ENCODE results near the gene ATP9B. TPM values are rescaled to one million over a fixed set of nuclear protein-coding genes. Genes with fewer than 3 reads are reported as not detected.

Gene ATP9B
- total and polyA plus RNA-seq, 9 donors: 19.9 to 72.1 (median 43.2) TPM

DNA sequence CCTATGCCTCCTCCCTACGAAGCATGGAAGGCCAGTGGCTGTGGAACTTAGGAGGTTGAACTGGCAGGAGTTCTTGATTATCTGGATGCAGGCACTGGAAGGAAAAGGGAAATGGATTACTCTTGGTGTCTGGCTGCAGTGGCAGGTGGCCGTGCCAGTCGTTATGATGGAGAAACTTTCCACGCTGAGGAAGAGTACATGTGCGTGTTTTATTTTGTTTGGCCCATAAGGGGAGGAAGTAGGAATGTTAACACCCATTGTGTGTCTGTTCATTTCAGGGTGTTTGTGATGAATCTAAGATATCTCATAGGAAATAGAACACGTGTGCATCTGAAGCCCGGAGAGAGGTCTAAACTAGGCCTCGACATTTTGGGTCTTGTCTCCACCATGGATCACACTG lies 203.7 kb downstream of the ATP9B start:
- no peaks in the 10 kb centered on the region for H3K27me3 ChIP-seq
- H3K27ac ChIP-seq: no peak overlapping the region
- H3K9me3 ChIP-seq: no peaks in the 10 kb centered on the region
- WGBS, 3 donors: 90 to 92% (median 91%) methylated on average over 8 of the region's 8 CpGs
- intact Hi-C loops (cut with DNase I): no loop called here
- no peaks in the 10 kb centered on the region for H3K36me3 ChIP-seq
- no peaks in the 10 kb centered on the region for H3K4me1 ChIP-seq (ENCODE audit: insufficient read depth)
- H3K4me3 ChIP-seq: no peak overlapping the region
- DNase-seq: no peak
- TF ChIP-seq EP300 (IDR thresholded peaks at IDR 0.05): no peak
- TF ChIP-seq, protein P1, sequence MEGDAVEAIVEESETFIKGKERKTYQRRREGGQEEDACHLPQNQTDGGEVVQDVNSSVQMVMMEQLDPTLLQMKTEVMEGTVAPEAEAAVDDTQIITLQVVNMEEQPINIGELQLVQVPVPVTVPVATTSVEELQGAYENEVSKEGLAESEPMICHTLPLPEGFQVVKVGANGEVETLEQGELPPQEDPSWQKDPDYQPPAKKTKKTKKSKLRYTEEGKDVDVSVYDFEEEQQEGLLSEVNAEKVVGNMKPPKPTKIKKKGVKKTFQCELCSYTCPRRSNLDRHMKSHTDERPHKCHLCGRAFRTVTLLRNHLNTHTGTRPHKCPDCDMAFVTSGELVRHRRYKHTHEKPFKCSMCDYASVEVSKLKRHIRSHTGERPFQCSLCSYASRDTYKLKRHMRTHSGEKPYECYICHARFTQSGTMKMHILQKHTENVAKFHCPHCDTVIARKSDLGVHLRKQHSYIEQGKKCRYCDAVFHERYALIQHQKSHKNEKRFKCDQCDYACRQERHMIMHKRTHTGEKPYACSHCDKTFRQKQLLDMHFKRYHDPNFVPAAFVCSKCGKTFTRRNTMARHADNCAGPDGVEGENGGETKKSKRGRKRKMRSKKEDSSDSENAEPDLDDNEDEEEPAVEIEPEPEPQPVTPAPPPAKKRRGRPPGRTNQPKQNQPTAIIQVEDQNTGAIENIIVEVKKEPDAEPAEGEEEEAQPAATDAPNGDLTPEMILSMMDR (IDR thresholded peaks at IDR 0.05): no peak
- TF ChIP-seq POLR2A (IDR thresholded peaks at IDR 0.05): no peak

DNA sequence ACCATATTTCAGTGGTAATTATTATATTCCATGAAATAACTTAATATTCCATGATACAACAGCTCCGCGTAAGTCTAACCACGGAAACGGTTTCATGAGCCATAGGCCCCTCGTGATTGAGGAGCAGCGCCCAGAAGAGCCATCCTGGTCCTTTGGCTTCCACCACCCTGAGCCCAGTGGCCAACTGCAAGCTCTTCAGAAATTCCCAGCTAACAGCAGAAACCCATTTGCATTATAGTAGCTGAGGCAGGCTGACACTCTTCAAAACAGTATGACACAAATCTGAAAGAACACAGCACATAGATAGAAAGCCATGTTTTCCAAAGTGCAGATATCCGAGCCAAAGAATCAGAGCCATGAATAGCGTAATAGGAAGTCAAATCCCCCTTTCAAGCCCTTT lies 205.6 kb downstream of the ATP9B start:
- TF ChIP-seq POLR2A (IDR thresholded peaks at IDR 0.05): no peak
- TF ChIP-seq, protein P1 (IDR thresholded peaks at IDR 0.05): no peak
- TF ChIP-seq EP300 (IDR thresholded peaks at IDR 0.05): no peak
- no peaks in the 10 kb centered on the region for H3K27me3 ChIP-seq
- H3K4me3 ChIP-seq: no peak overlapping the region
- no peaks in the 10 kb centered on the region for H3K36me3 ChIP-seq
- WGBS, 3 donors: 90 to 93% (median 92%) methylated on average over 8 of the region's 8 CpGs
- DNase-seq: no peak
- intact Hi-C loops (cut with DNase I): no loop called here
- H3K4me1 ChIP-seq (ENCODE audit: insufficient read depth): no peaks in the 10 kb centered on the region
- no peaks in the 10 kb centered on the region for H3K9me3 ChIP-seq
- H3K27ac ChIP-seq: no peak overlapping the region

DNA sequence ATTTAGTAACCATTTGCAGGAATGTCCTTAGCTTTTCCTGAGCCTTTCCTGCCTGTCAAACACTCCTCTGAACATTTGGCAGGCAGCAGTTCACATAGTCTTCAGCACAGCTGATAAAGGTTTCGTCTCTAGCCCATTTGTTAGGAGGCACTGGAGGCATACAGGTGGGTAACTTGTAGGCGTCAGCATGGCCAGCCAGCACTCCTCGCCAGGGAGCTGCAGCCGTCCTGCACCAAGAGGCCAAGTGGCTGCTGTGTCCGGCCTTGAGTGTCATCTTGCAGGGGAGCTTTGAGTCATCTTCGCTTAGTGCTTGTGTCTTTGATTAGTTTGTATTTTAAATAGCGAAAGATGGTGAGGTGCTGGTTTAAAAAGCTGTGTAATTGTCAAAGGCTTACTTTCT lies 206.3 kb downstream of the ATP9B start:
- Histone ChIP-seq H3K27me3 (no peaks in the 10 kb centered on the region), H3K27ac (no peak overlapping the region), H3K36me3 (no peaks in the 10 kb centered on the region), H3K9me3 (no peaks in the 10 kb centered on the region), H3K4me3 (no peak overlapping the region), H3K4me1 (ENCODE audit: insufficient read depth) (no peaks in the 10 kb centered on the region)
- no peak for TF ChIP-seq EP300 (IDR thresholded peaks at IDR 0.05)
- TF ChIP-seq, protein P1 (IDR thresholded peaks at IDR 0.05): no peak
- no peak for TF ChIP-seq POLR2A (IDR thresholded peaks at IDR 0.05)
- intact Hi-C loops (cut with DNase I): no loop called here
- DNase-seq: no peak
- WGBS, 3 donors: 82 to 93% (median 89%) methylated on average over 7 of the region's 7 CpGs

DNA sequence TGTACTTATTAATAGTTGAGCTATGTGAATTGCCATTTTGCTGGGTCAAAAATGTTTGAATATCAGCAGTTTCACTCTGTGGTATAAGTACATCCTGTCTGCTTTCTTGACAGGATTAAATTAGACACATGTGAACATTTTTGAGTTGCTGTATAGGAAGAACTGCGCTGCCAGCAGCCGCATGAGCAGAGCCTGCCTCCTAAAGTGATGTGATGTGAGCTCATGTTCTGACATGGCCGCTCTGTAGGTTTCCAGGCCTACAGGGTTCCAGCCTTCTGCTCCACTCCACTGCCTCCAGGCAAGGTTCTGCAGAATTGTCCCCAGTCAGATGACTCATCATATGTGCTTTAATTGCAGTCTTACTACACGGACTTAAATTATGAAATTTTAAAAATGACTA lies 206.8 kb downstream of the ATP9B start:
- no peak overlapping the region for H3K4me3 ChIP-seq
- intact Hi-C loops (cut with DNase I): no loop called here
- no peak for DNase-seq
- no peak overlapping the region for H3K27ac ChIP-seq
- no peaks in the 10 kb centered on the region for H3K36me3 ChIP-seq
- no peaks in the 10 kb centered on the region for H3K4me1 ChIP-seq (ENCODE audit: insufficient read depth)
- TF ChIP-seq, protein P1 (IDR thresholded peaks at IDR 0.05): no peak
- TF ChIP-seq POLR2A (IDR thresholded peaks at IDR 0.05): no peak
- TF ChIP-seq EP300 (IDR thresholded peaks at IDR 0.05): no peak
- no peaks in the 10 kb centered on the region for H3K27me3 ChIP-seq
- WGBS, 3 donors: 89 to 93% (median 93%) methylated on average over 4 of the region's 4 CpGs
- H3K9me3 ChIP-seq: no peaks in the 10 kb centered on the region

DNA sequence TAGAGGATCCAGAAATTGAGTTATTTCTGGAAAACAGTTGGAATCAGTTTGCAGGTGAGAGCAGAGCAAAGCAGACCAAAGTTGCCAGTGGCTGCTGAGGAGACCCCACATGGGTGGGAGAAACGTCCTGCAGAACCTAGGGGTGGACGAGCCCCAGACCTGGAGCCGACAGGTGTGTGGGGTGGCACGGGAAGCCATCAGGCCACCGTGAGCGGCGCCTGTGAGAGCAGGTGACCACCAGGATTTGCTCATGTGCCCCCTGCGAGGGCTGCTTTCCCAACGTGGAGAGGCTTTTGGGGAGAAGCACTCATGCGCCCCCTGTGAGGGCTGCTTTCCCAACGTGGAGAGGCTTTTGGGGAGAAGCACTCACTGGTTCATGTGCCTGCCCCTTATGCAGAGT lies 209.7 kb downstream of the ATP9B start:
- no peak for DNase-seq
- 86 to 88% (median 87%) methylated on average over 11 of the region's 11 CpGs for WGBS, 3 donors
- TF ChIP-seq EP300 (IDR thresholded peaks at IDR 0.05) (no peak), POLR2A (IDR thresholded peaks at IDR 0.05) (no peak)
- TF ChIP-seq, protein P1 (IDR thresholded peaks at IDR 0.05): no peak
- Histone ChIP-seq H3K4me1 (ENCODE audit: insufficient read depth) (no peaks in the 10 kb centered on the region), H3K9me3 (no peaks in the 10 kb centered on the region), H3K36me3 (no peaks in the 10 kb centered on the region), H3K4me3 (no peak overlapping the region), H3K27ac (no peak overlapping the region), H3K27me3 (no peaks in the 10 kb centered on the region)
- intact Hi-C loops (cut with DNase I): no loop called here

Data from ovary (tissue), 9 donors.